HG03558 (cell line): ENCODE measurements around the gene PLD5.
"Not testable (repeated sequence)": the region's sequence is repeated elsewhere in the genome, so short reads cannot be mapped to it uniquely, and the experiment has no call there.

Source experiments
- ATAC-seq: cut with Tn5 transposase; IDR thresholded peaks from one replicate; pipeline ENCODE4 v1.9.1; 2021; ENCODE audit warnings: moderate number of reproducible peaks; ENCODE audit not compliant: unreplicated experiment; ENCODE audit errors: extremely low read depth

Gene PLD5

DNA sequence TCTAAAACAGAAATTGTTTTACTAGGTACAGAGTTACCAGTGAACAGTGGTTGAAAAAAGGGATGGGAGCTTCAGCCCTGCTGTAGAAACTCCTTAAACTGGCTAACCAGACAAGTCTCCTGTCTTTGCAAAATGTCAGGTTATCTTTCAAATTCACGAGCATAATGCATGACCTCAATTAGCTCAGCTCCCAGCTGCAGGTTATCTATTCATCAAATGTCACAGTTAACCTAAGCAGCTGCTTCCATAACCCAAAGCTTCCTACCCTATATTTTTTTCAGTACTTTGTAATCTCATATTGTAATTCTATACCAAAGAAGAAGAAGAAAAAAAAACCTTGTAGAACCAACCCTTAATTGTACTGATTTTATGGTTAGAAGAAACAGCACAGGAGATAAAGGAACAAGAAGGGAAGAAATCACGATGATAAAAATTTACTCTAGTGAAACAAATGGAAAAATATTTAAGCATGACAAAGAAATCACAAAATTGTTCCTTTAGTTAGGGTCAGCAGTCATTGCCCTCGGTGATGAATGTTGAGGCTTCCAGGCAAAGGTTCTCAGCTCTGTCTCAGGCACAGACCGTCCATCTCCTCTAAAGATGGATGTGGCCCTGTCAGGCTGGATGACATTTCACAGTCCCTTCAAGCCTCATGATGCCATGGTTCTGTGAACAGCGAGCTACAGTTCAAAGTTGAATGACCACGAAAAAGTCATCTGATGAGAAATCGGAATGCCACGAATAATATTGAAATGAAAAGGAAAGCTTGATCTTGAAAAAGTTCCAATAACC is 95.9 kb downstream of the PLD5 start:
- no peak for ATAC-seq

DNA sequence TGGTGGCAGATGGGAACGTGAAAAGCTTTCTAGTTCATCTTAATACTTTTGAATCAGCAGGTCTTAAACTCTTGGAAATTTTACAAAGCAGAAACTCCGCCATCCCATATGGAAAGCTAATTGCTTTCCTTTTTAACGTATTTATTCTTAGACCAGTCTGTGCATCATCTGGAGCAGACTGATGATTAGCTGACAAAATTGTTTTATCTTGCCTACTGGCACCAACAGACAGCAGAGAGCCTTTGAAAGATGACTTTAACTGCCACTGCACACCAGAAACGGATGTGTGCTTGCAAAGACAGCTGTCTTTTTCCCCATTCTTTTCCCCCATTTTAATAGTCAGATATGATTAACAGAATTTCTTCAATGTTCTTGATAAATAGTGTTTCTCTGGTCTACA is 97.0 kb downstream of the PLD5 start:
- no peak for ATAC-seq

DNA sequence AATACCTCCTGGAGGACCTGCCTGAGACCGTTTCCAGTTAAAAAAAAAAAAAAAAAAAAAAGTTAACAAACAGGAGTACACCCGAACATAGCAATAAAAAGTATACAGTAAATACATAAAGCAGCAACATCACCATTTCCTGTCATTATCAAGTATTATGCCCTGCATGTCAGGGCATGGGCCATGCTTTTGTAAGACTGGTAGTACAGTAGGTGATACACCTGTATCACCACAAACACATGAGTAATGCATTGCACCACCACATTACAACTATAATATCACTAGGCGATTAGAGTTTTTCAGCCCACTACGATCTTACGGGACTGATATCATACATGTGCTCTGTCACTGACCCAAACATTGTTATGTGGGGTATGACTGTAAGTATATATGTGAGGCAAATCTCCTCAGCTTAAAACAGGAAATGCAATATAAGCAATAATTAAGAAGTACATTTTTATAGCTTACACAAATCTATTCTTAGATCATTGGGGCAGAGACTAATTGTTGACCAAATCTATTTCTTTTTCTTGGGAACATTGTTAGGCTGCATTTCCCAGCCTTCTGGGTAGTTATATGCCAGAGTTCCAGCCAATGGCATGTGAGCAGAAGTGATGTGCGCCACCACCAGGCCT is 98.1 kb downstream of the PLD5 start:
- ATAC-seq, result no peak

DNA sequence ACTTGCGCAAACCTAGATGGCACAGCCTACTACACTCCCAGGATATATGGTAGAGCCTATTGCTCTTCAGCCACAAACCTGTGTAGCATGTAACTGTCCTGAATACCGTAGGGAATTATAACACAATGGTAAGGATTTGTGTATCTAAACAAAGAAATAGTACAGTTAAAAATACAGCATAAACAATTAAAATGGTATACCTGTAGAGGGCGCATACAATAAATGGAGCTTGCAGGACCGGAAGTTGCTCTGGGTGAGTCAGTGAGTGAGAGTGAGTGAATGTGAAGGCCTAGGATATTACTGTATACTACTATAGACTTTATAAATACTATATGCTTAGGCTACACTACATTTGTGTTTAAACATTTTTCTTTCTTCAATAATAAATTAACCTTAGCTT is 99.3 kb downstream of the PLD5 start:
- ATAC-seq, result no peak

DNA sequence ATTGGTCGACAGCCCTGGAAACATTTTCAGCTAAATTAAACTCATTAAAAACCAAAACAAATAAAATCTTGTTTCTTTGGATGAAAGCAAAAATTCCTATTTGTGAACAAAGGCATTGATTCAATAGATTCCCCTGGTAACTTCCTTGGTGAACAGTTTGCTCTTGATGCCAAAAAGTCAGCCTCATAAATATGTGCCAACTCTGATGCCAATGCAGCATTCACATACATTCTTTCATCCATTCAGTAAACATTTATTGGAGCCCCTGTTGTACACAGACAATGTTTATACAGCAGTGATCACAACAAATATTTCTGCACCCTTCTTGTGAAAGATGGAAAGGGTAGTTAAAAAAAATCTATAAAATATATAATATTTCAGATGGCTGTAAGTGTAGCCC is 107.8 kb downstream of the PLD5 start:
- ATAC-seq, result no peak

DNA sequence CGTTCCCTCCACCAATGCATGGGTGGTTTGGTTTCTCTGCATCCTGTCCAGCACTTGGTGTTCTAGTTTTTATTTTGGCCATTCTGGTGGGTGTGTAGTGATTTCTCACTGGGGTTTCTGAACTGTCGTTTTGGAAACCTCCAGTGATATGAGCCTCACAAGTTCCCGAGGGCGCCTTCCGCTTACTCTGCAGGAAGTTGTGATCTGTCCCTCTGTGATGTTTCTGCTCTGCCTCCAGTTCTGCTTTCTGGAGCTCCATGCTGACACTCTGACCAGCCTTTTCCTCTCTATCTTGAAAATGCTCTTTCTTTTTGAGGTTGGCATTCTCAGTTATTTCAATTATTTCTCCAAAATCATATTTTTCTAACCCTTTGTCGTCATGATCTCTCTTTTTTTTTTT is 111.6 kb downstream of the PLD5 start:
- ATAC-seq, result no peak

DNA sequence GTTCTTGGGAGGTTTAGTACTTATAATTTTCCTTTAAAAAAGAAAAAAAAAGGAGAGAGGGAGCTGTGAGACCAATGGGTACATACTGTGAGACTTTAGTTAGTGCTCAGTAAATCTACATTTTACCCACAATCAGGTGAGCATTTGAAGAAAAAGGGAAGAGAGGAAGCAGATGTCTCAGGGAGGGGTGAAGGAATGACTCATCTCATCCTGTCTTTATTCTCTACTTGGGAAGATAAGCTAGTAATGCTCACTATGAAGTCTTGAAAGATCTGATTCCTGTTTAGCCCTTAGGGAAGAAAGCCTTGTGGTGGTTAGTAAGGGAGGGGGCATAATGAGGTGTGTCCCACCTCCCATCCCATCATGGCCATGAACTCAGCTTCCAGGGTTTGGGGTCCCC is 112.6 kb downstream of the PLD5 start:
- no peak for ATAC-seq

DNA sequence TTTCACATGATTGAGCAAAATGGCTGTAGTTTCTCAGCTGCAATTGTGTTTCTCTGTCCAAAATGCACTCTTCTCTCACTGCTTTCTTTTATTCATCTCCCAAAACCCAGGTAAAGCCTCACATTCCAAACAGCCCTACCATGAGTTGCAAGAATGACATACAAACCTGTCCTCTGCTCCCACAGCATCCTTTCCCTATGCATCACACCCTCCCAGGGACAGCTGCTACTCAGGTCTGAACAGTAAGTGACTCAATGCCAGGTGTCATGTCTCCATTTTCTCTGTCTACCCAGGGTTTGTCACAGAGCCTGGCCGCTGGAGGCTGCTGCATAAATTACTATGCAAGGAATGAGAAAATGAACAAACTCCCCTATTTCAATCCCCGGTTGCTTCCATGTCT is 118.5 kb downstream of the PLD5 start:
- no peak for ATAC-seq

DNA sequence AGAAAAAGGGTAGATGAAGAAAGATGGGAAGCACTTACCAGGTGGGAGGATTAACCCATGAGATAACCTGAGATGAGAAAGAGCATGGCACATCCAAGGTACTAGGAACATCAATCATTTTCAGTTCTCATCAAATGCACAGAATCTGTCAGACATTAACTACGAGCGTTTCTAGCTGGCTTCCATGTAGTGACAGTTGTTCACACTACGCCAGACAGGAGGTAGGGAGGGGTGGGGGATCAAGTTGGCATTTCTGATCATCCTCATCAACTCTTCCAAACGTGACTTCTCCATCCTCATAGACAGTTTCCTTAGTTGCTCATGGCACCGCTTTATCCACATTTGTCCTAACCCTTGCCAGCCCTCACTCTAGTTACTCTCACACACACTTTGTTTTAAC is 120.2 kb downstream of the PLD5 start:
- ATAC-seq, result no peak

DNA sequence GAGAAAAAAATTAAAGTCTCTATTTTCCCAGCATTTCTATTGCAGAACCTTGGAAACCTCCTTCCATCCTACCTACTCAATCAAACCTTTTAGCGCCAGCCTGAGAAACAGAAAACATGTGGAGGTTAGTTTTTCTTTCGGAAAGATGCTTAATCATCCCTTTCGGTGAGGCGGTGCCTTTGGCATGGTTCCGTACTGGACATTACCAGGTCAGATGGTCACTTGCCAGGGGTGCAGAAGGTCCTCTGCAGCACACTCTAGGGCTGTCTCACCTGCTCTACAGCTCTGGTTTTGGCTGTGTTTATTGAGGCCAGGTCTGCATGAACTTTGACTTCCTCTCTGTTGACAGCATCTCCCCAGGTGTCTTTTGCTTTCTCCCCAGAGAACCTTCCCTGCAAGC is 121.5 kb downstream of the PLD5 start:
- ATAC-seq, result no peak

DNA sequence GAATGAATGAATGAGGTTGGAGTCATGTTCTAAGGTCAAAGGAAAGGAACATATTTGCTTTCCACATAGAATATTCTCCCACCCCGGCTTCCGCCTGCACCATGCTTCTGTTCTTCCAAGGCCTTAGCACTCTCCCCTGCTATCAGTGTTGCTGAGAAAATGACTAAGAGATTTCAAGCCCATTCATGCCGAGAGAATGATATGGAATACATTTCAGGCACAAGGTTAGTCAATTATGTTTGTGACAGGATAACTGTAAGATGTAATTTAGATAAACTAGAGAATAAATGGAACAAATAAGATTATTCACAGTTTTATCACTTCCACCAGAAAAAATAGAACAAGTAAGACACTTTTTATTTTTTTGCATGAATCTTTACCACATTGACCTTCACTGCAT is 122.6 kb downstream of the PLD5 start:
- no peak for ATAC-seq

DNA sequence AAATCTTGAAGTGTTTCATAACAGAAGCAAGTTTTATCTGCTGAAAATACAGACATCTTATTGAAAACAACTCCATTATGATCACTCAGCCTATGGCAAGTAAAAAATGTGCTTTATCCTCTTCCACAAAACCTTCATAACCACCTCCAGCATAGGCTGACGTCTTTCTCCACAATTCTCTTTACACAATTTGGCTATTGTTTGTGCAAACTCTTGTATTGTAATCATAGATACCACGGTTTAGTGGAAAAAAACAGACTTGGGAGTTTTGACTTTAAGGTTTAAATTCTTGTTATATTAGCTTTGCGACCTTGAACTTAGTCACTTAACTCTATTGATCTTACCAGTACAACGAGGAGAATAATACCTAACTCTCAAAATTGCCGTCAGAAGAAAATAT is 126.1 kb downstream of the PLD5 start:
- no peak for ATAC-seq

DNA sequence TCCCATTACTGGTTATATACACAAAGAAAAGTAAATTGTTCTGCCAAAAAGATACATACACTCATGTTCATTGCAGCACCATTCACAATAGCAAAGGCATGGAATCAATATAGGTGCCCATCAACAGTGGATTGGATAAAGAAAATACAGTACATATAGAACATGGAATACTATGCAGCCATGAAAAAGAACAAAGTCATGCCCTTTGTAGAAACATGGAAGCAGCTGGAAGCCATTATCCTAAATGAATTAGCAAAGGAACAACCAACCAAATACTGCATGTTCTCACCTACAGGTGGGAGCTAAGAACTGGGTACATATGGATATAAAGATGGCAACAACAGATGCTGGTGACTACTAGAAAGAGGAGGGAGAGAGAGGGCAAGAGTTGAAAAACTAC is 132.6 kb downstream of the PLD5 start:
- no peak for ATAC-seq

DNA sequence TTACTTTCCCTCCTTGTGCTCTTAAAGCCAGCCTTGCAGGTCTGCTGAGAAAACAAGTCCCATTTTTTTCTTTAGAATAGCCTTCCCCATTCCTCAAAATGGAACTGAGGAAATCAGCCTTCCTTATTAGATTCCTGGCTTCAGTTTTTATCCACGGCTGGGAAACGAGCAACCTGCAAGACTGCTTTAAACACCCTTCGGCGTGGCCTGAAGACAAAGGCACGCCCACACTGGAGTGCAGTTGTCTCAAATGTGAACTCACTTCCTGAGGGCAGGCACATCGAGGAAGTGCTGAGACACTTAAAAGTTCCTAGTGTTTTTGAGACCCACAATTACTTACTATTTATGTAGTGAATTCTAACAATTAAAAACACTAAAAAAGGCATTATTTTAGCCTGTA is 148.4 kb downstream of the PLD5 start:
- not testable (repeated sequence) for ATAC-seq

DNA sequence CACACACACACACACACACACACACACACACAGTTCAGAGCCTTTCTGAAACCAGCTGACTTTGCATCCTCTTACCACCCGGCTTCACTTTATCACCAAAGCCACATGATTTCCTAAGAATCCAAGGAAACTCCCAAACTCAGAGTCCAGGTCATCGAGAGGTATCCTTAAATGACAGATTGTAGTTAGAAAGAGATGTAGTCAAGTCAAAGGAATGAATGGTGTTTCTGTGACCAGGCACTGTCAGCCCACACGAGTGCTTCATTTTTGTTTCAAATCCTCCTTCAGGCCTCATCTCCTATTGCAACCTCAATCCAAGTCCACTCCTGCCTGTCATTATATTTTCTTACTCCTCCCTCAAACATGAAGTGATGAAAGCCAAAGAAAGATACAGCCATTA is 174.1 kb downstream of the PLD5 start:
- ATAC-seq, result not testable (repeated sequence)

DNA sequence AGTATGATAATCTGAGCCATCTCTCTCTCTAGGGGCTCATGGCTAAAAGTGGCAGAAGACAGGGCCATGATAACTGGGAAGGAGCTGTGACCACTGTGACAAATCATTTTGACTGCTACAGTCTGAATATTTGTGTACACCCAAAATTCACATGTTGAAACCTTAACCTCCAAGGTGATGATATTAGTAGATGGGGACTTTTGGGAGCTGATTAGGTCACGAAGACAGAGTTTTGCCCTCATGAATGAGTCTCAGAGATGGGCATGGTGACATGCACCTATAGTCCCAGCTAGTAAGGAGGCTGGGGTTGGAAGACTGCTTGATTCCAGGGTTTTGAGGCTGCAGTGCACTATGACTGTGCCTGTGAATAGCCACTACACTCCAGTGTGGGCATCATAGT is 174.9 kb downstream of the PLD5 start:
- ATAC-seq, result no peak

DNA sequence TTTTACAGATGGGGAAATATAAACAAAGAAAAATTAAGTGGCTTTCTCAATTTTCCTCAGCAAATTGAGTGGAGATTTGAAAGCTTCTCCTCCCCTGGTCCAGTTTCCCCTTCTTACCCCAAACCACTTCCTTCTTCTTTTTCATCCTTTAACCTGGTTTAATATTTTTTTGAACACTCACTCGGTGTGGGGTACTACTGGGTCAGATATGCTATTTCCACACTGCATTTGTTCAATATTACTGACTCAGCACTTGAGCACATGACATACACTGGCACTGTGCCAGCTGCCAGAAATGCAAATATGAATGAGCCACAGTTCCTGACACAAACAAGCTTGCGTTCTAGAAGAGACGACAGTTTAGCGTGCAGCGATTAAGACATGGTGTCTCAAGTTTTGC is 193.6 kb downstream of the PLD5 start:
- ATAC-seq, result not testable (repeated sequence)

DNA sequence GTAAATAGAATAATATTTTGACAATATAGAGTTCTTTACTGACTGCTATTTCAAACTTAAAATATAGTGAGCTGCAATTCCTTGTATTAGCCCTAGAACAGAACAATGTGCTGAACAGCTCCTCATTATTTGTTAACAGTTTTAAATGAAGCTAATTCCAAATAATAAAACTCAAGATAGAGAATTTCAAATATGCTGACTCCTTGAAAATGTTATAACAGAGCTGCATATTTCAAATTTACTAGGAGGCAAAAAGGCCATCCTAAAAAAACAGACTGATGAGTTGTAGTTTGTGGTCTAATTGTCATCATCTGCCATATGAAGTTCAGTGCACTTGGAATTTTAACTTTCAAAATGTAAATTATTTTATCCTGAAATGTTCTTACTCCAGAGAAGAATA is 197.1 kb downstream of the PLD5 start:
- ATAC-seq, result not testable (repeated sequence)

DNA sequence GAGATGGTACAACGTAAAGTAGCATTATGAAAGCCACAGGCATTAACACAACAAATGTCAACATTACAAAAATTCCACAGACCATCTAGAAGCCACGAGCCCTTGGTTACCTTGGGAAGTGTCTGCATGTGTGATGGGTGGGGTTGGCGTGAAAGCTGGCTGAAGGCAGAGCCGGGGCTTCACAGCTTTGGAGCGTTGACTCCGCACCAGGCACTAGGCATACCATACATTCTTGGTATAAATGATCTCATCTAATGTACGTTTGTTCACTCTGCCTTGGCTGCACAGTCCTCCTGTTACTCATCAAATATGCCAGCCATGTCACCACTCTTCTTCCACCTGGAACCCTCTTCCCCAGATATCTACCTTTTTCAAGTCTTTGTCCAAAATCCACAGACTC is 202.5 kb downstream of the PLD5 start:
- not testable (repeated sequence) for ATAC-seq

DNA sequence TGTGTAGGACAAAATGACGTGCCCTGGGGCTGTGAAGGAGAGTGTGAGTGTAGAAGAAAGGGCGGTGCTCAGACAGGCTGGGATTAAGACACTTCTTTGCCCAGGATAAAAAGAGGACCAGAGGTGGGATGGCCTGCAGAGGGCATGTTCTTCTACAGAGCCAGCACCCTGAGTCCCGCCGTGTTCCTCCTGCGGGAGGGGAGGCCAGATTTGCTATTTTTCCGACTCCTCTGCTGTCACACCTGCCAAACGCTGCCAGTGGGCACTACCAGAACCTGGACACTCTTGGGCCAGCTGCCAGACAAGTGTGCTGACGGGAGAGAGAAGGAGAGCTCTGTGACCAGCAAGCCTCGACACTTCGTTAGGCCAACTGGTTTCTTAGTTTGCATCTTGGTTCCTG is 206.4 kb downstream of the PLD5 start:
- no peak for ATAC-seq

DNA sequence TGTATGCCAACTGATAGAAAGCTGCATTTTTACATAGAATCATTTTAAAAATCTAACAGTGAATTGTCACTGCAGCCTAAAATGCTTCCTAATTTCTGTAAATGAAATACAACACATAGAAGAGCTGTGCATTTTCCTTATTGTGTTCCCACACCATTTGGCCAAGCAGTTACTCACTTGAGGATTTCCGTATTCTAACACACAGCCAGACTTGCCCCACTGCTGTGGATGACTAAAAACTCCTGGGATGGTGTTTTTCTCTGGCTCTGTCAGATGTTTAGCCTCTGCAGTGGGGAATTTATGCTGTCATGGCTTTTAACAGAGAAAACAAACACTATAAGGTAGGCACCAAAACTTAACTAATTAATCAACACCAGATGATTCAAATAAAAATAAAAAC is 209.6 kb downstream of the PLD5 start:
- ATAC-seq, result not testable (repeated sequence)

DNA sequence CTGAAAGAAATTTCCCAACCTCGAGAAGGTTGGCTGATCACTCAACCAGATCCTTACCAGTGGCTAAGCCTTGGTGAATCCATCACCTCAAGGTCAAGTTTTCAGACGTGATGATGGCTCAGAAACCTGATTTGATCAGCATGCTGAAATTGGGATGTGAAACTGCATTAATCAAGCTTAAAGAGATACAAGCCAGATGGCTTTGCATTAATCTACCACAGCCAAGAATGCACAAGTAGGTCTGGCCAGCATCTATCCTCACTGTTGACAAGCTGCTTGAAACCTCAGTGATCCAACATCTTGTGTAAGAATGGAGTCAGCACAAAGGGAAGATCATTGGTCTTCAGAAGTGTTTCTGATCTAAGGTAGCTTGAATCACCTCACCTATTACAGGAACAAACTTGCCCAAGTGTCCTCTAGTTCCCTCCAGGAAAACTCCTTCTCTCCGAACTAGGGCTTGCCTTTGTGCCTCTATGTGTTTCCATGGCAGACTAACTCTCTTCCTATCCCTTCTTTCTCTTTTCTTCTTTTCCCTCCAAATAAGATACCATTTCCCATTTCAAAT is 210.3 kb downstream of the PLD5 start:
- not testable (repeated sequence) for ATAC-seq
